HG02981 (cell line): Measurements from ENCODE around the gene EPB41L4A.
"Not testable (repeated sequence)": the region's sequence is repeated elsewhere in the genome, so short reads cannot be mapped to it uniquely, and the experiment has no call there.

ENCODE experiments used
- ATAC-seq: cut with Tn5 transposase; IDR thresholded peaks from one replicate; pipeline ENCODE4 v1.9.1; 2021; ENCODE audit warnings: mild to moderate bottlenecking, moderate library complexity; ENCODE audit not compliant: unreplicated experiment

Gene EPB41L4A

DNA sequence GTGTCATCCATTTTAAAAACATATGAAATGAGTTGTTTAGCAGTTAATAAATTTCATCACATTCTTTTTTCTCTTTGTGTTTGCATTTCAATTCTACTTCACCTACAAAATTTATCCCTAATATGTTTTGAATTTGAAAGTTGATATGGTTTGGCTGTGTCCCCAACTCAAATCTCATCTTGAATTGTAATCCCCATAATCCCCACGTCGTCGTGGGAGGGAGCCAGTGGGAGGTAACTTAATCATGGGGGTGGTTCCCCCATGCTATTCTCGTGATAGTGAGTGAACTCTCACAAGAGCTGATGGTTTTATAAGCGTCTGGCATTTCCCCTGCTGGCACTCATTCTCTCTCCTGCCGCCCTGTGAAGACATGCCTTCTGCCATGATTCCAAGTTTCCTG lies 200.1 kb downstream of the EPB41L4A start:
- ATAC-seq: no peak

DNA sequence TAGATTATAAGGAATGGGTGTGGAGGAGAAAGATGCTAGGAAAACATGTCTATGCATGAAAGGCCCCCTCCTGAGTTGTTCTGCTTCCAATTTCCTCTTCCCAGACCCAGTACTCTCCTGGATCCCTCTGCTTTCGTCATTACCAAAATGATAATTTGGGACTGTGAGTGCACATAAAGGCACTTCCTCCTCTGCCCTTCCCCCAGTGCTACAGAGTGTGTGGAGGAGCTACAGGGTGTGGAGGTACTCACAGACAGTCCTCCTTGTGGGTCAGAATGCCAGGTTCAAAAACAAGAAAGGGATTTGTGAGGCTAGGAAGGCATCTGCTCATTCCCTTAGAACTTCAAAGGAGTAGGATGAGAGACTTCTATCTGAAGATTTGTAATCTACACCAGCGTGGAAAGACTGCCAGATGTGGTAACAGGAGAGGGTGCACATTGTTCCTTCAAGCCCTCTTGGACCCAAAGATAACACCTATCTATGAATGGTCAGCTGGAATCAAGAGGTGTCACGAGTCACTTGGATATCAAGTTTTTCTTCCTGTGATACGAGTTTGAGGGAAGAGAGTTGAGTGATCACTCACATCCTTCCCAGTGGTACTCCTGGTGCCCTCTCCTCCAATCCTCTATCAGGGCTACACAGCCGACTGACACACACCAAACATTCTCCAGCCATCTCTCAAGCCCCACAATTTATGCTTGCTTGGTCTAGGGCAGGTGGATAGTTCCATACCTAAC lies 201.1 kb downstream of the EPB41L4A start:
- ATAC-seq: no peak

GRCh38 chr5:112216140-112216539 lies 202.9 kb downstream of the EPB41L4A start:
- ATAC-seq: no peak

GRCh38 chr5:112210430-112211005 lies 208.6 kb downstream of the EPB41L4A start:
- ATAC-seq: no peak

- ATAC-seq: no peak
These were observed 210.1 kb downstream of the EPB41L4A start for GRCh38 chr5:112208699-112209615.

GRCh38 chr5:112208195-112208594 lies 210.9 kb downstream of the EPB41L4A start:
- not testable (repeated sequence) for ATAC-seq

DNA sequence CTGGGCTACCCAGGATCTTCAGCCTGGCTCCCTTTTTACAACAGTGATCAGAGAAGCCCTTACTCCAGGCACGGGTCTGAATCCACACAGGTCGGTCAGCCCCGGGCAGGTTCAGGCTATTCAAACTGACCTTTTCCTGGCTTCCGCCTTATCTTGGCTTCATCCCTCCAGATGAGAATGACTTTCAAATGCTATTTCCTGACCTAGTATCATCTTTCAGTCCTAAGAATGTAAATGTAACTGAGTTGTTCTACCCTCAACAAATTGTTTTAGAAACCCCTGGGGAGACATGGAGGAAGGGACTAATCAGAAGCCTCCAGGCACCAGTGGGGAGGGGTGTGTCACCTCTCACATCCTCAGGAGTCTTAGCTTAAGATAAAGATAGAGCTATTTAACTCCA lies 213.2 kb downstream of the EPB41L4A start:
- ATAC-seq: no peak

- ATAC-seq: peak; percentile 42
These were observed 215.8 kb downstream of the EPB41L4A start for GRCh38 chr5:112203229-112203628.

DNA sequence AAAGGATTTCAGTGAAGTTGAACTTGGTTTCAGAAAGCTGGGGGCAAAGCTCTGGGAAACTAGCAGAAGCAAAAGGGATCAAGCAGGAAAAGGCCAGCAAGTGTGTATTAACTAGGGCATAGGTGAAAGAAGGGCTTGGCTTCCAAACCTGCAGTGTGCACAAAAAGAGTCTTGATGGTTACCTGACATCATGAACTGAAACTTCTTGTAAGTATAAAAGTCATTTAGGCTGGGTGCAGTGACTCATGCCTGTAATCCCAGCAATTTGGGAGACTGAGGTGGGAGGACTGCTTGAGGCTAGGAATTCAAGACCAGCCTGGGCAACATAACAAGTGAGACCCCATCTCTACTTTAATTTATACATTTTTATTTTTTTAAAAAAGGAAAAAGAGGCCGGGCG lies 216.4 kb downstream of the EPB41L4A start:
- ATAC-seq: no peak

DNA sequence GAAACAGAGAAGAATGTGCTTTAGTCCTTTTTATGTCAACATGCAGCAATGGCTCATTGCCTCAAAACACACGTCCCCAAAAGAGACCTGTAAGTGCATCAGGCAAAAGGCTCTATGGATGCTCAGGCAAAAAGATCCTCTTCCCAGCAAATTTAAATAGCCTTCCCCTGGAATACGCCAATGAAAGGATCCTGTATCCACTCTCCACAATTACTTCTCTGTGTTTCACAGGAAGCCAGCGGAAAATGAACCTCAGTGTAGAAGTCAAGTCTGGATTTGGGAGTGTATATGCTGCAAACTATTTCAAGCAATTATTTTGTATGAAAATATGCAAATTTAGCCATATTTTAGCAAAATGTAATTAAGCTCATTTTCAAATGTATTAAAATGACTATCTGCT lies 217.9 kb downstream of the EPB41L4A start:
- ATAC-seq: no peak

DNA sequence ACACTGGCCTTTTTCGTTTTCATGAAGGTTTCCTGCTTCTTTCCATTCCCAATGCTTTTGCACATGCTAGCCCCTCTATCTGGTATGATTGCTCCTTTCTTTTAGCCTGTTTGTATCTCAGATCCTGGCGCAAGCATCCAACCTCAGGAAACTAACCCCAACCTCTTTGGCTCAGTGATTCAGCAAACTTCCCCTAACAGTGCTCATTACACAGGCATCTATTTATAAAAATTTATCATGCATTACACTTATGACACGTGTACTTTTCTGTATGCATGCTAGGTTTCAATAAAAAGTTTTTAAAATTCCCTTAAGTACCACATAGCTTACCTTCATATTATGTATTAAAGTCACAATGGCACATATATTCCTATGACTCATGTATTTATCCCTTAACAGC lies 218.9 kb downstream of the EPB41L4A start:
- no peak for ATAC-seq

DNA sequence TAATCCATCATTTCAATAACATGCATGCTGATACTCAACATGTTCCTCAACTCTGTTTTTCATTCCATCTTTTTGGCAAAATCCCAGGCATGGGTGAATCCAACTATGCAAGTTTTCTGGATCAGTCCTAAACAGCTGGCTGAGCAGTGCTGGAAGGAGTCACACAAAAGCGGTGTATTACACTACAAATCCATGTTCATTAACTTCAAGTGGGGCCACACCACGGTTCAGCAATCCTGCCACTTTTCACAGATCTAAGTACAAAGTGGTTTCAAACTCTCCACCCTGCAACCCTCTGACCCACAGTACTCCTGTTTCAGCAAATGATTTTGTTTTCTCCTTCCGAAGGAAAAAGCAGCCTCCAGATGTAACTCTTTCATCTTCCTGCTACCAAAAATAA lies 222.5 kb downstream of the EPB41L4A start:
- no peak for ATAC-seq

- no peak for ATAC-seq
These were observed 223.2 kb downstream of the EPB41L4A start for GRCh38 chr5:112195924-112196323.

- ATAC-seq: no peak
These were observed 226.2 kb downstream of the EPB41L4A start for GRCh38 chr5:112192866-112193265.

DNA sequence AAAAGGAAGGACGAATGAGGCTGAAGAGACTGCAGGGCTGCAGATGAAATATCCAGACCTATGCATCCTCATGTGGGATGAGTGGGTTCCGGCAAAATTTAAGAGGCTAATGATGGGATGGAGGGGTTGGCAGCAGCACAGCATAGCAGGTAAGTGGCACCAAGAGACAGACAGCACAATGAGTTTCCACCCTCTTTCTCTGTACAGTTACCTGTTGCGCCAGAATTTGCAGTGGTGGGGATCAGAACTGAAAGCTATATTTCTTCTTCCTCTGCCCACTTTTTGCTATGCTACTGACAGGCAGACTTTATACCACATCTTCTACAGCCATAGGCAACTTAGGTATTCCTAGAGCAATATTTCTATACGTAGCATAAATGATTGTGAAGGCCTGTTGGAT lies 227.0 kb downstream of the EPB41L4A start:
- no peak for ATAC-seq

DNA sequence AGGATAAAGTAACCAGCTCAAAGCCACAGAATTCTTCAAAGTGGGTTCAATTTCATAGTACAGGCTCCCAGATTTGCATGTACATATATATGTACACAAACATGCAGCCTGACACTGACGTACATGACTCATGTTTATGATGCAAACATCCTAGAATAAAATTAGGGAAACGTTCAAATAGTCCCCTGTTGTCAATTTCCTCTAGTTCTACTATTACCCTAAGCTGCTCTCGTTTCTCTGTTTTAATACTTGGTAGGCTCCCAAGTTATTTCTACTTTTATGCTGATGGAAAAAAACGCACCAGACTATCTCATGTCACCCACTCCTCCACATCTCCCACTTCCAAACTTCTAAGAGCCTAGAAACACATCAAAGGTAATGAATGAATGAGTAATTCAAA lies 229.7 kb downstream of the EPB41L4A start:
- ATAC-seq: no peak

DNA sequence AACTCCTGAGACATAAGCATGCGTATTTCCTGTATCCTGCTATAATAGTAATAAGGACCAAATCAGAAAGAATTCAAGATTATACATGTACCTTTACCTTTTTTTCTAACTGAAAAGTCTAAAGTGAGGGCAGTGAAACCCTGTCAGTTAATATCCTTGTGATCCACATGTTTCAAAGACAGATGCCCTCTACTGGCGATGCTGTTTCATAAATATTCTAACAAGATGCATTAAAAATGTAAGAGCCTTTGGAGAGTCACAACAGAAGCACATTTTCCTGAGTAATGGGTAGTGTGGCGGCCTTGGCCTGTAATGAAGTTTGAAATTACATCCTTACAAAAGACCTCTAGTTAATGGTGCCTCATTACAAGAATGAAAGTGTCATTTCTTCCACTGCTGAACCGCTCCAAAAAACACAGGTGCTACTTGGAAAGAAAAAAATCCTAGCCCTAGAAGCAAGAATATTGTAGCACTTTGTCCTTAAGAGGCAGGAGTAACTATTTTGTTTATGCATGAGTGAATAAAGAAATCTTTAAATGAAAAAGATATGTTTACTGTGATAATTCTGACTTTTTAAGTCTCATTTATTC lies 232.6 kb downstream of the EPB41L4A start:
- ATAC-seq: peak; percentile 46

- ATAC-seq: no peak
These were observed 235.2 kb downstream of the EPB41L4A start for GRCh38 chr5:112183874-112184273.

DNA sequence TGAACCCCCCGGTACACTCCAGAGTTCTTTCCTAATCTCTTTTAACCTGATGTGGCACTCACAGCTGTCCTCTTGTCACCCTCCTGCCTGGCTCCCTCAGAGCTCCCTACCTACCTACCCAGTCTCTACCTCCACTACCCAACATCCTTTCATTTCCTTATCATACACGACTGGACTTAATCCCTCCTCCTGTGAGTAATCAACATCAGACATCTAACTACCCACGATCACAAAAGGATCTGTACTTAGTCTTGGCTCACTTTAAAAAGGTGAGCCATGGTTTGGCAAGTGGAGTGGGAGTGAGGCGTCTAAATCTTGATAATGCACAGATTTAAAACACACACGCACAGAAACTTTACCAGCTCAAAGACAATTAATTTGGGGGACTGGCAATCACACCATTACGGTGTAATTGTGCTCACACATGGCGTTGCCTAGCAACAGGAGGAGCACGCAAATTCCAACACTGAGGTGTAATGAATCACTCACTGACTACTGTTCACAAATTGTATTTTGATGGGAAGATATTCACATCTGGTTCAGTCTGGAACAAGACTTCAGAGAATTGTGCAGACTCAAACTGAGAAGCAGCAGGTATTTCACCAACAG lies 235.9 kb downstream of the EPB41L4A start:
- no peak for ATAC-seq

DNA sequence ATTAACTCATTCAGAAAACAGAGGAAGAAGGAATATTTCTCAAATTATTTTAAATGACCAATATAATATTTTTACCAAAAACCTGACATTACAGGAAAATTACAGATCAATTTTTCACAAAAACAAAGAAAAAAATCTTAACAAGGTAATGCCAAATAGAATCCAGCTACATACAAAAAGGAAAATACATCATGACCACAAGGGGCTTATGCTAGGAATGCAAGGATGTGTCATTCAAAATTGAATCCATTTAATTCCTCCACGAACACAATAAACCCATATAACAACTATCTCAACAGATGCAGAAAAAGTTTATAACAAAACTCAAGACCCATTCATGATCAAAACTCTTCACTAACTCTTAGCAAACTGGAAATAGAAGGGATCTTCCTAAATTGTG lies 239.8 kb downstream of the EPB41L4A start:
- ATAC-seq: no peak
